GM18505 (cell line): Measurements from ENCODE around the gene TM7SF2.

ENCODE experiments used
- ATAC-seq: cut with Tn5 transposase; IDR thresholded peaks from one replicate; pipeline ENCODE4 v1.9.1; 2021; ENCODE audit not compliant: unreplicated experiment
- POLR2A ChIP-seq: IDR thresholded peaks from 4 replicates; pipeline ENCODE4 v1.6.1; 2011; ENCODE audit warnings: borderline replicate concordance; ENCODE audit not compliant: insufficient read depth, insufficient read length; ENCODE audit errors: extremely low read depth

TM7SF2 gene

DNA sequence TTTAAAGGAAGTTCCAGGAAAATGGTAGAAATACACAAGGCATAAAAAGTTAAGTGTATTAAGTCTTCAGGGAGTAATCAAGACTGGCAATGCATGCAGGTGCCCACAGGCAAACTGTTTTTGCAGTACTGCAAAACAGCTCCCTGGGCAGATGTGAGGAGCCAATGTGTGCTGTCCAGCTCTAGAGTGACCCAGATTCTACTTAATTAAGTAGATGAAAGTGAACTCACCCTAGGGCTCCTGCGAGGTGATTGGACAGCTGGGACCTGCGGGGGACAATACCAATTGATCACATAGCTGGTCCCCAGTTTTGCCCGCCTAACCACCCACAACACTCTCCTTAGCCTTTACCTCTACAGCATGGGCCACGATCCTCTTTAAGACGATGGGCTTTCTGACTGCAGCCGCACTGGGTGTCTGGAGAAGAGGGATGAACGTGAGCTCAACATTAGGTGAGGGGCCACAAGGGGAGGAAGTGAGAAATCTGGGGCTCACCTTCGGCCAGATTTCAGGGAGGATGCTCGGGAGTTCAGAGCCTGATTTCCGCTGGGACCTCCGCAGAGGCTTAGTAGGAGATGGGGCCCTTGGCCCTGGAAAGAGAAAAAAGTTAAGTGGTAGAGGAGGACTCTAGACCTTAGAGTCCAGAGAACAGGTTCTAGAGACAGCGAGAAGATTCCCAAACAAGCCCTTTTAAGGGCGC lies 28.4 kb upstream of the TM7SF2 start:
- TF ChIP-seq POLR2A: no peak
- no peak for ATAC-seq

DNA sequence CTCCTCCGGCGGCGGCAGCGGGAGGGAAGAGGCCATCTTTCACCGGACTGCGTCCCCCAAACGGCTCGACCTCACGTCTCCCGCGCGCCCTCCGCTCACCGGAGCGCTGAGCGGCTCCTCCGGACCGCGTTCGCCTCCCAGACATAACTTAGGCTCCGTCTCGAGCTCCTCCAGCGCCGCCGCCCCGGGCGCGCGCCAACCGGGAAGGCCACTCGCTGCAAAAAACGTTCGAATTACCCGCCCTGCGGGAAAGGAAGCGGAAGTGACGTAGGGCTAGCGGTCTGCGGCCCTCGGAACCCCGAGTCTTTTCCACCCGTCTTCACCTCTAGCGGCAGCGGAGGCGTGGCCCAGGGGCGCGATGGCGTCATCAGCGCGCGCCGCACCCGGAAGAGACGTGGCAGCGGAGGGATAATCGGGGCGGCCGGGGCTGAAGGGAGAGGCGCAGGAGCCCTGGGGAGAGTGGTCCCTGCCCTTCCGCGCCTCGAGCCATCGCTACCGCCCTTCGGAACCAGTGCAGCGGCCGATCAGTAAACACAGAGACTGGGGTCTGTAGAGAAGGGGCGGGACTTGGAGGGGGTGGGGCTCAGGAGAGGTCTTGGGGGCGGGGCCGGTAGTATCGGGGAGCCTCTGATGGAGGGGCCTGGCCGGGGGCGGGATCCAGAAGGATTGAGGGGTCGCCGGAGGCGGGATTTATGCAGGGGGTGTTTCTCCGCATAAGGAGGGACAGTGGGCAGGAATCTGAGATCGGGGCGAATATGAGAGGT lies 27.7 kb upstream of the TM7SF2 start, which contains the start of the genes CDCA5 and ZFPL1:
TSS of gene CDCA5 (minus strand) at position 207 of the 764 bp plus-strand sequence. CDS start at position 145, 62 bp downstream.
TSS of gene ZFPL1 (plus strand) at position 389 of the 764 bp plus-strand sequence. CDS start 477 bp downstream, outside the sequence.
- TF ChIP-seq POLR2A: peak; percentile 86
- ATAC-seq: peak; percentile 84

DNA sequence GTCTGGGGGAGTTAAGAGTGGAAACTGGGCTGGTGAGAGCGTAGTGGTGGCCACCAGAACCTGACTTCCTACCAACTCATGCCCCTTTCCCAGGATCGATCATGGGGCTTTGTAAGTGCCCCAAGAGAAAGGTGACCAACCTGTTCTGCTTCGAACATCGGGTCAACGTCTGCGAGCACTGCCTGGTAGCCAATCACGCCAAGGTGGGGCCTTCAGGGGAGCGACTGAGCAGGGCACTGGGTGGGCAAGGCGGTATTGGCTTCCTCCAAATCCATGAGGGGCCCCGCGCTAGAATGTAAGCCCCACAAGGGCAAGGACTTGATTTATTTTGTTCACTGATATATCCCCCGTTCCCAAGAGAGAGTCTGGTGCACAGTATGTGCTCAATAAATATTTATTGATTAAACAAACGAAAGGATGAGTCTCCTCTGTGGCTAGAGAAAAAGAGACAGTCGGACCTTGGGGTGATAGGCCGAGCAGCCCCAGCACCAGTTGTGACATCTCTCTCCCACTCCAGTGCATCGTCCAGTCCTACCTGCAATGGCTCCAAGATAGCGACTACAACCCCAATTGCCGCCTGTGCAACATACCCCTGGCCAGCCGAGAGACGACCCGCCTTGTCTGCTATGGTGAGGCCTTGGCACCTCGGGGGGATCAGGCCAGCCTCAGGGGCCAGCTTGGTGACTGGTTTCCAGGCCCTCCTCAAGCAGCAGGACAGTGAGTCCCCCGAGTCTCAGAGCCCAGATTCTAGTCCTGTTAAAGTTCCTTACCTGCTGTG lies 26.9 kb upstream of the TM7SF2 start:
- ATAC-seq: peak; percentile 17
- TF ChIP-seq POLR2A: no peak

DNA sequence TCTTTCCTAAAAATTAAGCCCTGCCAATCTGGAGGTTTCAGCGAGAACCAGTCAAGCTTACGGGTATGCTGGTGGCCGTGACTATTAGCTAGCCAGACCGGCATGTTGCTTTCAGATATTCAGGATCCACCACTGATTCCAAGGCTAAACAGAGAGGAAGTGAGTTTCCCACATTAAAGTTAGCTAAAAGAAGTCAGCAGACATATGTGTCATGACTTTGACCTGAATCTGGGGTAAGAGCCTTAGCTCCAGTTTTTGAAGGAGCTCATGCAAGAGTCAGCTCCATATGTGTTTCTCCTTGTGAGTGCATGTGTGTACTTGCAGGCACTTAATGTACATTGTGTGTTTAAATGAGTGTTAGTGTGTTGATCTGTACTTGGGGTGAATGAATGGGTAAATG lies 26.2 kb upstream of the TM7SF2 start:
- ATAC-seq: no peak
- no peak for TF ChIP-seq POLR2A

DNA sequence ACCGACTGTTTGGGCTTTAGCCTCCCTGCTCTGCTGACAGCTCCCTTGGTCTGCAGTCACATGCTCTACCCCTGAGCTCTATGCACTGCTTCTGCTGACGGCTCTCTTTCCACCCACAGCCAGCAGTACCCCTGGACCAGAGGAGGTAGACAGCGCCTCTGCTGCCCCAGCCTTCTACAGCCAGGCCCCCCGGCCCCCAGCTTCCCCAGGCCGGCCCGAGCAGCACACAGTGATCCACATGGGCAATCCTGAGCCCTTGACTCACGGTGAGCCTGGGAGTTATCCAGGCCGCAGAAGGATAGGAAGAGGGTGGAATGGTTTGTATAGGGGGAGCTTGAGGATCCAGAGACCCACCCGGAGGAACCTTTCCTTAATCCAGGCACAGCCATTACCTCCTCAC lies 24.9 kb upstream of the TM7SF2 start:
- no peak for ATAC-seq

DNA sequence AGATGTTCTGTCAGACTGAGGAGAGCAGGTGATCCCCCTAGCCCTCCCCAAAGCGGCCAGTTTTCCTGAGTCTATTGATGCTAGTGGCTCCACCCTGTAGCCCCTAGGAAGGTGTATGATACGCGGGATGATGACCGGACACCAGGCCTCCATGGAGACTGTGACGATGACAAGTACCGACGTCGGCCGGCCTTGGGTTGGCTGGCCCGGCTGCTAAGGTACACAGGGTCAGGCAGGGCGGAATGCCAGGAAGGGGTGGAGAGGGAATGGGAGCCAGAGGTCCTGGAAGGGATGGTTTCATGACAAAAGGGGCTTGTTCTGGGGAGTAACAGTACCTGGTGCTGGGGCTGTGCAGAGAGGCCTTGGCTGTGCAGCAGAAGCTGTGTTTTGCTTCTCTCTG lies 24.5 kb upstream of the TM7SF2 start:
- ATAC-seq: no peak
- TF ChIP-seq POLR2A: no peak

More for the DNA sequence above, 24.9 kb upstream of the TM7SF2 start:
- no peak for TF ChIP-seq POLR2A

- no peak for TF ChIP-seq POLR2A
- ATAC-seq: no peak
Observed at GRCh38 chr11:65087827-65088226, 23.8 kb upstream of the TM7SF2 start.

DNA sequence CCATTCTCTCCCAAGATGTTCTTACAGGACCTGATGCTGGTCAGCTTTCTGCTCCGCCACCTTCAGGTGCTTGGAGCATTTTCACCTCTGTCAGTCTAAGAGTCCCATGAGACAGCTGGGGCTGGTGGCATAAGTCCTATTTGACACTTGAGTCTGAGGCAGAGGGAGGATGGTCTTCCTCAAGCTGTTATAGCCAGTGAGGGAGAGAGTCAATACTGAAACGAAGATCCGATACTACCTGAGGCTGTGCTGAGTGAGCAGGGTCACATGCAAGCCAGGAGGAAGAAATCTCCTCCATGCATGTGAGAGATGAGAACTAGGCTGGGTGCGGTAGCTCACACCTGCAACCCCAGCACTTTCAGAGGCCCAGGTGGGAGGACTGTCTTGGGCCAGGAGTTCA lies 22.1 kb upstream of the TM7SF2 start:
- no peak for ATAC-seq
- no peak for TF ChIP-seq POLR2A

- TF ChIP-seq POLR2A: no peak
- ATAC-seq: no peak
Observed at GRCh38 chr11:65090628-65091027, 21.0 kb upstream of the TM7SF2 start.

DNA sequence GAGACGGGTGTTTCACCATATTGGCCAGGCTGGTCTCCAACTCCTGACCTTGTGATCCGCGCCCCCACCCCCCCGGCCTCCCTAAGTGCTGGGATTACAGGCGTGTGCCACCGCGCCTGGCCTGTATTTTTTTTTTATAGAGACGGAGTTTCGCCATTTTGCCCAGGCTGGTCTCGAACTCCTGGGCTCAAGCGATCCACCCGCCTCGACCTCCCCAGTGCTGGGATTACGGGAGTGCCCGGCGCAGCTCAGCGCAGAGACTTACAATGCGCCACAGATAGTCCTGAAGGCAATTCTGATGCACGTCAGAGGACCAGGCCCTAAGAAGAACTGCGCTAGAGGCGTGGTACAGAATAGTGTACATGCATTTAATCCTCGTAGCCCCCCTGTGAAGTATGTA lies 16.2 kb upstream of the TM7SF2 start:
- no peak for ATAC-seq
- no peak for TF ChIP-seq POLR2A

DNA sequence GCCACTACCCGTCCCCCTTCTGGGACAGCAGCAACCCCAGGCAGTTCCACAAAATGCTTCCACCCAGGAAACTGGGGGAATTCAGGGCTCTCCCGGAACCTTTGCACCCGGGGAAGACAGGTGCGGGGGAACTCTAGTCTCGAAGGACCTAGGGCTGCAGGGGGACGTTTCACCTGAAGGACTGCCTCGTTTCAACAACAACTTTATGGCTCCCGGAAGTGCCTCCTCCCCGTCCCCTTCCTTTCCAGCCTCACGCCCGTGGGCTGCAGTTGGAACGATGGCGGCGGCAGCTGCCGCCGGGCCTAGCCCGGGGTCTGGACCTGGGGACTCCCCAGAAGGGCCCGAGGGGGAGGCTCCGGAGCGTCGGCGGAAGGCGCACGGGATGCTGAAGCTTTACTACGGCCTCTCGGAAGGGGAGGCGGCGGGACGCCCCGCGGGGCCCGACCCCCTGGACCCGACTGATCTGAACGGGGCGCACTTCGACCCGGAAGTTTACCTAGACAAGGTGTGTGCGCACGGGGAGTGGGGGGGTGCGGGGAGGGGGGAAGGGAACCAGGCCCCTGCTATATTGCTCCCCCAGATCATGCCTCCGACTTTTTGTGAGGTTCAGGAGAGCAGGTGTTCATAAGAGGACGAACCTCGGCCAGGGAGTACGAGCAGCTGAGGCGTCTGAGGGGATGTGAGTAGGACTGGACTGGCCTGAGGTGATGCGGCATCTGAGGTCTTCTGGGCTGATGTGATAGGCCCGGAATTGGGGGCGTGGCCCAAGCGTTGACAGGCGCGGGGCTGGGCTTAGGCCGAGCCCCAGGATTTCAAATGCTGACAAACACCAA lies 15.5 kb upstream of the TM7SF2 start, which contains the start of gene VPS51:
TSS of gene VPS51 (plus strand) at position 241 of the 833 bp plus-strand sequence. CDS start at position 278, 37 bp downstream.
- TF ChIP-seq POLR2A: peak; percentile 95
- peak; percentile 67 for ATAC-seq

- no peak for ATAC-seq
- no peak for TF ChIP-seq POLR2A
Observed at GRCh38 chr11:65096926-65097325, 14.7 kb upstream of the TM7SF2 start.
